Esophagus muscularis mucosa (tissue), 3 donors: ENCODE data around the gene MYLK.

Experiments used
- EP300 ChIP-seq: sonication (generic); formaldehyde crosslinking; IDR thresholded peaks from one replicate; pipeline ENCODE4 v1.6.1; 2017; ENCODE audit warnings: antibody characterized with exemption
- POLR2AphosphoS5 ChIP-seq, 2 donors: sonication (generic); formaldehyde crosslinking; IDR thresholded peaks; one replicate each; pipeline ENCODE4 v1.6.1; 2017; ENCODE audit warnings: antibody characterized with exemption in 2 of 2

- TF ChIP-seq POLR2AphosphoS5 (IDR thresholded peaks at IDR 0.05) (no peak), EP300 (no peak)
Observed at GRCh38 chr3:123725652-123726400, 158.3 kb downstream of the MYLK start.
